ENCODE data around the gene CHST12. TPM values are rescaled to one million over a fixed set of nuclear protein-coding genes. Genes with fewer than 3 reads are reported as not detected.

The CHST12 gene
- total and polyA plus RNA-seq, 12 donors, result 2.5 to 31.2 (median 19.4) TPM

- no peak overlapping the region for H3K4me3 ChIP-seq
- H3K9me3 ChIP-seq (replicated peaks in 1 of 3), result no peaks in the 10 kb centered on the region
- no peak for DNase-seq
- intact Hi-C loops (cut with DNase I), result no loop called here
- no peaks in the 10 kb centered on the region for H3K36me3 ChIP-seq (replicated peaks in 1 of 2)
- WGBS, 4 donors, result 87 to 91% (median 90%) methylated on average over 9 to 10 of the region's 10 CpGs
- H3K27ac ChIP-seq, result peak overlapping the region in 1 of 5 donors; percentile 3
- H3K27me3 ChIP-seq, result no peaks in the 10 kb centered on the region
- no peak for TF ChIP-seq POLR2A (IDR thresholded peaks at IDR 0.05)
- TF ChIP-seq CTCF (IDR thresholded peaks at IDR 0.05), result no peak
- peaks cover 42 to 65% of the 10 kb centered on the region in 2 donors for H3K4me1 ChIP-seq (replicated peaks in 1 of 2)
Observed at GRCh38 chr7:2405201-2405600, 1.8 kb downstream of the CHST12 start.

- WGBS, 4 donors, result 58 to 78% (median 73%) methylated on average over 21 of the region's 21 CpGs
- H3K4me3 ChIP-seq, result no peak overlapping the region
- H3K4me1 ChIP-seq (replicated peaks in 1 of 2), result peaks cover 39 to 65% of the 10 kb centered on the region in 2 donors
- peak overlapping the region in 1 of 5 donors; percentile 3 for H3K27ac ChIP-seq
- no peaks in the 10 kb centered on the region for H3K9me3 ChIP-seq (replicated peaks in 1 of 3)
- H3K27me3 ChIP-seq, result no peaks in the 10 kb centered on the region
- intact Hi-C loops (cut with DNase I), result no loop called here
- no peaks in the 10 kb centered on the region for H3K36me3 ChIP-seq (replicated peaks in 1 of 2)
- peak; percentile 45 to 84 (median 72) for DNase-seq
- TF ChIP-seq POLR2A (IDR thresholded peaks at IDR 0.05), result no peak
- TF ChIP-seq CTCF (IDR thresholded peaks at IDR 0.05), result no peak
Observed at GRCh38 chr7:2405601-2406345, 2.4 kb downstream of the CHST12 start.

- peaks cover 56 to 79% of the 10 kb centered on the region in 2 donors for H3K4me1 ChIP-seq (replicated peaks in 1 of 2)
- intact Hi-C loops (cut with DNase I), result no loop called here
Observed at GRCh38 chr7:2409745-2410414, 6.5 kb downstream of the CHST12 start.

More at GRCh38 chr7:2409745-2410414, 6.5 kb downstream of the CHST12 start:
- Histone ChIP-seq H3K27me3 (no peaks in the 10 kb centered on the region), H3K4me3 (no peak overlapping the region), H3K36me3 (replicated peaks in 1 of 2) (no peaks in the 10 kb centered on the region), H3K9me3 (replicated peaks in 1 of 3) (no peaks in the 10 kb centered on the region), H3K27ac (peak overlapping the region in 2 of 5 donors; percentile 47 to 64)
- WGBS, 4 donors, result 70 to 78% (median 72%) methylated on average over 15 of the region's 15 CpGs
- TF ChIP-seq POLR2A (IDR thresholded peaks at IDR 0.05) (no peak), CTCF (IDR thresholded peaks at IDR 0.05) (no peak)
- DNase-seq, result no peak

Data from adrenal gland (tissue), 12 donors.